Vagina (tissue), 2 donors: ENCODE results near the gene RYR3. TPM values are rescaled to one million over a fixed set of nuclear protein-coding genes. Genes with fewer than 3 reads are reported as not detected.

Experiments used
- DNase-seq, 2 donors: peaks; one replicate each; pipeline ENCODE4 v3.0.0-alpha.2; 2017; ENCODE audit errors: extremely low spot score in 2 of 2
- H3K27ac ChIP-seq: fragments of 200-600 bp; sonication (generic); one replicate; pipeline ENCODE4 v1.5.1; 2019
- H3K27me3 ChIP-seq: fragments of 200-600 bp; sonication (generic); one replicate; pipeline ENCODE4 v1.5.1; 2019
- H3K36me3 ChIP-seq, 2 donors: fragments of 200-600 bp; sonication (generic); one replicate each; pipeline ENCODE4 v1.5.1; 2017 to 2019
- H3K4me1 ChIP-seq: fragments of 200-600 bp; sonication (generic); one replicate; pipeline ENCODE4 v1.5.1; 2019
- H3K4me3 ChIP-seq, 2 donors: fragments of 200-600 bp; sonication (generic); 1 replicate in 1 of 2; 2 replicates in 1 of 2; pipeline ENCODE4 v1.5.1; 2016 to 2019
- H3K9me3 ChIP-seq: fragments of 200-600 bp; sonication (generic); one replicate; pipeline ENCODE4 v1.5.1; 2019
- CTCF ChIP-seq, 3 experiments: fragments of 450-650 bp in 2 of 3; fragments of 200-600 bp in 1 of 3; sonication (generic) in 1 of 3; IDR thresholded peaks; one replicate each; pipeline ENCODE4 v1.5.1; 2017 to 2019; ENCODE audit warnings: antibody characterized with exemption in 3 of 3, mild to moderate bottlenecking in 2 of 3, moderate library complexity in 2 of 3
- POLR2A ChIP-seq, 2 donors: fragments of 450-650 bp; IDR thresholded peaks; one replicate each; pipeline ENCODE4 v1.6.1; 2017; ENCODE audit warnings: antibody characterized with exemption in 2 of 2, mild to moderate bottlenecking in 2 of 2, moderate library complexity in 2 of 2
- POLR2AphosphoS5 ChIP-seq, 2 donors: sonication (generic); formaldehyde crosslinking; IDR thresholded peaks; one replicate each; pipeline ENCODE4 v1.9.0; 2017; ENCODE audit warnings: antibody characterized with exemption in 2 of 2, mild to moderate bottlenecking in 2 of 2, low read depth in 1 of 2; ENCODE audit not compliant: insufficient read depth in 1 of 2
- intact Hi-C: fragments of 100-400 bp; cut with DNase I; formaldehyde crosslinking; loops from one replicate; pipeline ENCODE4 v1.15.1; 2023
- total RNA-seq: library from RNA; depleted of rRNA; stranded (reverse); fragments of >200 nt; gene quantifications from one replicate; pipeline ENCODE4 v1.2.3, GENCODE V29; 2016

Gene RYR3
- total RNA-seq, 1 donor from 2014 or later, result 16.5 TPM

GRCh38 chr15:33831646-33832045 lies 520.9 kb downstream of the RYR3 start:
- no peaks in the 10 kb centered on the region for H3K36me3 ChIP-seq
- no peak overlapping the region for H3K4me3 ChIP-seq
- no peak for DNase-seq
- no peaks in the 10 kb centered on the region for H3K27me3 ChIP-seq
- TF ChIP-seq POLR2A (IDR thresholded peaks at IDR 0.05) (no peak), CTCF (IDR thresholded peaks at IDR 0.05) (no peak), POLR2AphosphoS5 (IDR thresholded peaks at IDR 0.05; ENCODE audit: insufficient read depth in 1 of 2, low read depth in 1 of 2) (no peak)
- intact Hi-C loops, result loop anchor here (10.0 kb wide), 1 partner anchor 53 kb away; no protein-coding TSS in a partner anchor
- H3K9me3 ChIP-seq, result no peaks in the 10 kb centered on the region
- H3K27ac ChIP-seq, result no peak overlapping the region
- H3K4me1 ChIP-seq, result no peaks in the 10 kb centered on the region

GRCh38 chr15:33834892-33835743 lies 524.4 kb downstream of the RYR3 start:
- no peak for DNase-seq
- intact Hi-C loops, result loop anchor here (10.0 kb wide), 1 partner anchor 50 kb away; no protein-coding TSS in a partner anchor

GRCh38 chr15:33837294-33837693 lies 526.5 kb downstream of the RYR3 start:
- DNase-seq, result no peak
- TF ChIP-seq POLR2AphosphoS5 (IDR thresholded peaks at IDR 0.05; ENCODE audit: insufficient read depth in 1 of 2, low read depth in 1 of 2) (no peak), POLR2A (IDR thresholded peaks at IDR 0.05) (no peak)
- H3K27ac ChIP-seq, result no peak overlapping the region

More at GRCh38 chr15:33834892-33835743, 524.4 kb downstream of the RYR3 start:
- H3K36me3 ChIP-seq, result no peaks in the 10 kb centered on the region
- TF ChIP-seq CTCF (IDR thresholded peaks at IDR 0.05), result no peak
- no peak for TF ChIP-seq POLR2A (IDR thresholded peaks at IDR 0.05)
- TF ChIP-seq POLR2AphosphoS5 (IDR thresholded peaks at IDR 0.05; ENCODE audit: insufficient read depth in 1 of 2, low read depth in 1 of 2), result no peak
- no peak overlapping the region for H3K27ac ChIP-seq
- no peak overlapping the region for H3K4me3 ChIP-seq
- H3K9me3 ChIP-seq, result no peaks in the 10 kb centered on the region
- peaks cover 4% of the 10 kb centered on the region for H3K4me1 ChIP-seq
- H3K27me3 ChIP-seq, result no peaks in the 10 kb centered on the region

GRCh38 chr15:33839540-33839939 lies 528.8 kb downstream of the RYR3 start:
- H3K27ac ChIP-seq, result no peak overlapping the region
- H3K36me3 ChIP-seq, result no peaks in the 10 kb centered on the region
- no peaks in the 10 kb centered on the region for H3K27me3 ChIP-seq
- peaks cover 4% of the 10 kb centered on the region for H3K4me1 ChIP-seq
- H3K4me3 ChIP-seq, result no peak overlapping the region
- intact Hi-C loops, result loop anchor here (10.0 kb wide), 1 partner anchor 45 kb away; no protein-coding TSS in a partner anchor
- no peak for DNase-seq
- no peaks in the 10 kb centered on the region for H3K9me3 ChIP-seq
- no peak for TF ChIP-seq POLR2AphosphoS5 (IDR thresholded peaks at IDR 0.05; ENCODE audit: insufficient read depth in 1 of 2, low read depth in 1 of 2)
- TF ChIP-seq CTCF (IDR thresholded peaks at IDR 0.05), result no peak
- TF ChIP-seq POLR2A (IDR thresholded peaks at IDR 0.05), result no peak

More at GRCh38 chr15:33837294-33837693, 526.5 kb downstream of the RYR3 start:
- Histone ChIP-seq H3K4me1 (peaks cover 4% of the 10 kb centered on the region), H3K9me3 (no peaks in the 10 kb centered on the region), H3K4me3 (no peak overlapping the region), H3K27me3 (no peaks in the 10 kb centered on the region), H3K36me3 (no peaks in the 10 kb centered on the region)
- intact Hi-C loops, result loop anchor here (10.0 kb wide), 1 partner anchor 48 kb away; no protein-coding TSS in a partner anchor

- DNase-seq, result no peak
- TF ChIP-seq POLR2AphosphoS5 (IDR thresholded peaks at IDR 0.05; ENCODE audit: insufficient read depth in 1 of 2, low read depth in 1 of 2), result no peak
- TF ChIP-seq CTCF (IDR thresholded peaks at IDR 0.05), result no peak
- TF ChIP-seq POLR2A (IDR thresholded peaks at IDR 0.05), result no peak
- H3K4me1 ChIP-seq, result peaks cover 4% of the 10 kb centered on the region
- intact Hi-C loops, result no loop called here
- H3K4me3 ChIP-seq, result no peak overlapping the region
- no peak overlapping the region for H3K27ac ChIP-seq
- H3K36me3 ChIP-seq, result no peaks in the 10 kb centered on the region
- no peaks in the 10 kb centered on the region for H3K27me3 ChIP-seq
- no peaks in the 10 kb centered on the region for H3K9me3 ChIP-seq
Observed at GRCh38 chr15:33840615-33841014, 529.8 kb downstream of the RYR3 start.
